Stimulated activated naive CD8-positive, alpha-beta T cell treated with anti-CD3 and anti-CD28 coated beads, Interleukin-15, Interleukin-2, amounts not matched to agents 100 ng/mL and 50 ng/mL, for 24 hours (primary cell): ENCODE measurements around the gene MKLN1.
"Not testable (repeated sequence)": the region's sequence is repeated elsewhere in the genome, so short reads cannot be mapped to it uniquely, and the experiment has no call there.

Source experiments
- H3K27ac Mint-ChIP-seq: one replicate; pipeline ENCODE4 v1.8.0; 2021; ENCODE audit warnings: mild to moderate bottlenecking, mixed read lengths
- H3K27me3 Mint-ChIP-seq: one replicate; pipeline ENCODE4 v1.8.0; 2021; ENCODE audit warnings: mixed read lengths
- H3K36me3 Mint-ChIP-seq: one replicate; pipeline ENCODE4 v1.8.0; 2021; ENCODE audit warnings: low read depth, mixed read lengths
- H3K4me1 Mint-ChIP-seq: one replicate; pipeline ENCODE4 v1.8.0; 2021; ENCODE audit warnings: low read depth, mixed read lengths
- H3K4me3 Mint-ChIP-seq: one replicate; pipeline ENCODE4 v1.8.0; 2021; ENCODE audit warnings: mild to moderate bottlenecking, mixed read lengths
- H3K9me3 Mint-ChIP-seq: one replicate; pipeline ENCODE4 v1.8.0; 2021; ENCODE audit warnings: mixed read lengths

The MKLN1 gene

GRCh38 chr7:131329176-131329570 lies 1.5 kb downstream of the MKLN1 start:
- Mint-ChIP-seq H3K27ac (no peak overlapping the region), H3K9me3 (no peaks in the 10 kb centered on the region), H3K4me1 (peaks cover 63% of the 10 kb centered on the region), H3K27me3 (no peaks in the 10 kb centered on the region), H3K4me3 (peak overlapping the region; percentile 90), H3K36me3 (peaks cover 10% of the 10 kb centered on the region)

DNA sequence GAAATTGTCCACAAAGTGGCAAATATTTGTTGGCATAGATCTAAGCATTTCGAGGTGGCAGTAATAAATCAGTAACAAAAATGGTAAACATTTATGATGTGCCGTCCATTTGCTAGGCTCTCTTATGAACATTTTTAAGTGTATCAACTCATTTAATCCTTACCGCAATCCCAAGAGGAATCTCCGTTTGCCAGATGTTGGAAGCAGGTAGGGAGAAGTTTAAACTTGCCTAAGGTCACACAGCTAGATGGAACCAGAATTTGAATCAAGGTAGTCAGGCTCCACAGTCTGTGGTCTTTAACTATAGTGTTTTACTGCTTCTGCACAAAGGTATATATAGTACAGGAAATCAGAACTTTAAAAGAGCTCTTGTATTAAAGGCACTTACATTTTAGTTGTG lies 2.6 kb downstream of the MKLN1 start:
- Mint-ChIP-seq H3K36me3 (peaks cover 13% of the 10 kb centered on the region), H3K4me3 (peak overlapping the region; percentile 25), H3K4me1 (peaks cover 62% of the 10 kb centered on the region), H3K27me3 (no peaks in the 10 kb centered on the region), H3K9me3 (no peaks in the 10 kb centered on the region), H3K27ac (no peak overlapping the region)

DNA sequence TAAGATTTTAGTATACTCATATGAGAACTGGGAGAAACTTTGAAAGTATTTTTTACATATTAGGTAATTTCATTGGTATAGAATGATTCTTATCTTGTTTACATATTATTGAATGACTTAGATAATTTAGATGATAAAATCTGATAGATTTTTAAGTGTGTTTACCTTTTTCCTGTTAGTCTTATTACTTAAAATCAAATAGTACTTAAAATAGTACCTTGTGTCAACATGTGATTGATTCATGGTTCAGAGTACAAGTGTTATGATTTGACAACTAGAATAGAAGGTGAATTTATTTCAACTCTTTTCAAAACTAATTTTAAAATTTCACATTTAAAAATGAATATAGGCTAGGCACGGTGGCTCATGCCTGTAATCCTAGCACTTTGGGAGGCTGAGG lies 4.1 kb downstream of the MKLN1 start:
- H3K27me3 Mint-ChIP-seq = no peaks in the 10 kb centered on the region
- peaks cover 12% of the 10 kb centered on the region for H3K9me3 Mint-ChIP-seq
- no peak overlapping the region for H3K27ac Mint-ChIP-seq
- peaks cover 28% of the 10 kb centered on the region for H3K36me3 Mint-ChIP-seq
- H3K4me1 Mint-ChIP-seq = peaks cover 57% of the 10 kb centered on the region
- H3K4me3 Mint-ChIP-seq = no peak overlapping the region

DNA sequence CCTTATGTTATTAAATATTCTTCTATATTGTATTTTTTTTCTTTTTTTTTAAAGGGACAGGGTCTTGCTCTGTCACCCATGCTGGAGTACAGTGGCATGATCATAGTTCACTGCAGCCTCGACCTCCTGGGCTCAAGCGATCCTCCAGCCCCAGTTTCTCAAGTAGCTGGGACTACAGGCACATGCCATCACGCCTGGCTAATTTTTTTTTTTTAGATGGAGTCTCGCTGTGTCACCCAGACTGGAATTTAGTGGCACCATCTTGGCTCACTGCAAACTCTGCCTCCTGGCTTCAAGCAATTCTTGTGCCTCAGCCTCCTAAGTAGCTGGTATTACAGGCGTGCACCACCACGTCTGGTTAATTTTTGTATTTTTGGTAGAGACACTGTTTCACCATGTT lies 5.1 kb downstream of the MKLN1 start:
- Mint-ChIP-seq H3K9me3 (peaks cover 17% of the 10 kb centered on the region), H3K4me1 (peaks cover 50% of the 10 kb centered on the region), H3K36me3 (peaks cover 34% of the 10 kb centered on the region)
- not testable (repeated sequence) for H3K27ac Mint-ChIP-seq, H3K27me3 Mint-ChIP-seq, H3K4me3 Mint-ChIP-seq

DNA sequence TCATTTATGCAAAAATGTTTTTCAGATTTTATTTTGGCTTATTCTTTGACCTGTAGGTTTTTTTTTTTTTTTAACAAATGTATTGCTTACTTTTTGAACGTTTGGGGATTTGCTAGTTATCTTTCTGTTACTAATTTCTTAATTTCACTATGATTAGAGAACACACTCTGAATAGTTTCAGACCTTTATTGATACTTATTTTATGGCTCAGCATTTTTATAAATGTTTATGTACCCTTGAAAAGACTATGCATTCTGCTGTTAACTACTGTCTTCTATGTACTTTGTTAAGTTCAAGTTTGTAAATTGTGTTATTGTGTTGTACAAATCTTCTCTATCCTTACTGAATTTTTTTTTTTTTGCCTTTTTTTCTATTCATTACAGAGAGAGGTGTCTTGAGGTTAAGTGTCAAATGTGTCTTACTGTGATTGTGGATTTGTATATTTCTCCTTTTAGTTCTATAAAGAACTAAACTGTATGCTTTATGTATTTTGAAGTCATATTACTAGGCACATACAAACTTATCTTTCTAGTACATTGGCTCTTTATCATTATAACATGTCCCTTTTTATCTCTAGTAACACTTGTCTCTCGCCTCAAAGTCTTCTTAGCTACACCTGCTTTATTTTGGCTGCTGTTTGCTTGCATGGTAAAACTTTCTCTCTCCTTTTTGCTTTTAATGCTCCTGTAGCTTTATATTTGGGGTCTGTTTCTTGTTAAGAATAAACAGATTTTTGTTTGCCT lies 8.1 kb downstream of the MKLN1 start:
- no peak overlapping the region for H3K27ac Mint-ChIP-seq
- peaks cover 44% of the 10 kb centered on the region for H3K4me1 Mint-ChIP-seq

DNA sequence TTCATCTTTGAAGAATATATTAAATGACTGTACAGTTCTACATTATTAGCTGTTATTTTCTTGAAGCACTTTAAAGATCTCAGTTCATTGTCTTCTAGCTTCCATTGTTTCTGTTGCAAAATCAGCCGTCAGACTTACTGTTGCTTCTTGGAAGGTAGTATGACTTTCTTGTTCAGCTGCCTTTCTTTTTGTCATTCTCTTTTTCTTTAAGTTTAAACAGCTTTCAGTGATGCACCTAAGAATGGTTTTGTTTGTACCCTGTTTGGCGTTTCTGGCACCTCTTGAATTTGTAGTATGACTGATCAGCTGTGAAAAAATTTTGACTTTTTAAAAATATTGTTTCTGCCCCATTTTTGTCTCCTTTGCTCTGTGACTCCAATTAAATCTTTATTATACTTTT lies 9.3 kb downstream of the MKLN1 start:
- Mint-ChIP-seq H3K4me1 (peaks cover 50% of the 10 kb centered on the region), H3K36me3 (peaks cover 65% of the 10 kb centered on the region), H3K27me3 (no peaks in the 10 kb centered on the region), H3K27ac (no peak overlapping the region), H3K9me3 (peaks cover 26% of the 10 kb centered on the region), H3K4me3 (no peak overlapping the region)

More for the DNA sequence above, 8.1 kb downstream of the MKLN1 start:
- H3K27me3 Mint-ChIP-seq = no peaks in the 10 kb centered on the region
- H3K36me3 Mint-ChIP-seq = peaks cover 56% of the 10 kb centered on the region
- peaks cover 26% of the 10 kb centered on the region for H3K9me3 Mint-ChIP-seq
- H3K4me3 Mint-ChIP-seq = no peak overlapping the region

DNA sequence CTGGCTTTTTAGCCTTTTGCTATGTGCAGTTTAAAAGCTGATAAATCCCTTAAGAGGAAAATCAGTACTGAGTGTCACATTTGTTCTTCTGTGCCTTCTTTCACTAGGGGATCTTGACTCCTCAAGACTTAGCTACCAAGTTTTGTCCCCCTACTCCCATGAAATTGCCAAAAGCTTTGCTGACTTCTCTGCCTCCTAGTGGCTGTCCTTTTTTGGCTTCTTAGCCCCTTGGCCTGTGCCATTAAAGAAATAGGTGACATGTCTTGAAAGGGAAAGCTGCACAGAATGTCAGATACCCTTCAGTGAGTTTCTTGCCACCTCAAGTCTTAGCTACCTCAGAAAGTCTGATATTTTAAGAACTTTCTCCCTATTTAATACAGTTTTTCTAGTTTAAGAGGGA lies 10.5 kb downstream of the MKLN1 start:
- peaks cover 60% of the 10 kb centered on the region for H3K4me1 Mint-ChIP-seq
- H3K27me3 Mint-ChIP-seq = no peaks in the 10 kb centered on the region
- no peak overlapping the region for H3K27ac Mint-ChIP-seq
- peaks cover 68% of the 10 kb centered on the region for H3K36me3 Mint-ChIP-seq
- H3K9me3 Mint-ChIP-seq = peaks cover 26% of the 10 kb centered on the region
- no peak overlapping the region for H3K4me3 Mint-ChIP-seq

DNA sequence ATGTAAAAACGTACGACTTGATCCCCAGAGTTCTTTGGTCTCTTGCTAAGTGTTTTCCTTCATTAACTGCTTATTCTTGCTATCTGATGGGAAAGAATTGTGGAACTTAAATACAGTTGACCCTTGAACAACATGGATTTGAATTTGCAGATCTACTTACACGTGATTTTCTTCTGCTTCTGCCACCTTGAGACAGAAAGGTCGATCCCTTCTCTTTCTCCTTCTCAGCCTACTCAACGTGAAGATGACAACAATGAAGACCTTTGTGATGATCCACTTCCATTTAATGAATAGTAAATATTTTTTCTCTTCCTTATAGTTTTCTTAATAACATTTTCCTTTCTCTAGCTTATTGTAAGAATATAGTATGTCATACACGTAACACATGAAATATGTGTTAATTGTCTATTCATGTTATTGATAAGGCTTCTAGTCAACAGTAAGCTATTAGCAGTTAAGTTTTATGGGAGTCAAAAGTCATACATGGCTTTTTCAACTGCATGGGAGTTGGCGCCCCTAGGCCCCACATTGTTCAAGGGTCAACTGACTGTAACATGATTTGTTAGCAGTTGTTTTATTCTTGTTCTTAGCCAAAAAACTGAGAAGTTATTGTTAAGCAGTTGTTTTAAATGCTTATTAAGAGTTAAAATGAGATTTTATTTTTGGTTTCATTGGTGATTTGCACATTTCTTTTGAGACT lies 11.2 kb downstream of the MKLN1 start:
- H3K9me3 Mint-ChIP-seq = peaks cover 26% of the 10 kb centered on the region
- H3K27ac Mint-ChIP-seq = no peak overlapping the region
- H3K4me1 Mint-ChIP-seq = peaks cover 55% of the 10 kb centered on the region
- H3K27me3 Mint-ChIP-seq = no peaks in the 10 kb centered on the region
- no peak overlapping the region for H3K4me3 Mint-ChIP-seq
- peaks cover 63% of the 10 kb centered on the region for H3K36me3 Mint-ChIP-seq

- H3K9me3 Mint-ChIP-seq = peaks cover 16% of the 10 kb centered on the region
- H3K27me3 Mint-ChIP-seq = no peaks in the 10 kb centered on the region
- H3K27ac Mint-ChIP-seq = no peak overlapping the region
- peaks cover 43% of the 10 kb centered on the region for H3K36me3 Mint-ChIP-seq
- no peak overlapping the region for H3K4me3 Mint-ChIP-seq
- peaks cover 43% of the 10 kb centered on the region for H3K4me1 Mint-ChIP-seq
Measured at GRCh38 chr7:131341690-131342089, 14.0 kb downstream of the MKLN1 start.

DNA sequence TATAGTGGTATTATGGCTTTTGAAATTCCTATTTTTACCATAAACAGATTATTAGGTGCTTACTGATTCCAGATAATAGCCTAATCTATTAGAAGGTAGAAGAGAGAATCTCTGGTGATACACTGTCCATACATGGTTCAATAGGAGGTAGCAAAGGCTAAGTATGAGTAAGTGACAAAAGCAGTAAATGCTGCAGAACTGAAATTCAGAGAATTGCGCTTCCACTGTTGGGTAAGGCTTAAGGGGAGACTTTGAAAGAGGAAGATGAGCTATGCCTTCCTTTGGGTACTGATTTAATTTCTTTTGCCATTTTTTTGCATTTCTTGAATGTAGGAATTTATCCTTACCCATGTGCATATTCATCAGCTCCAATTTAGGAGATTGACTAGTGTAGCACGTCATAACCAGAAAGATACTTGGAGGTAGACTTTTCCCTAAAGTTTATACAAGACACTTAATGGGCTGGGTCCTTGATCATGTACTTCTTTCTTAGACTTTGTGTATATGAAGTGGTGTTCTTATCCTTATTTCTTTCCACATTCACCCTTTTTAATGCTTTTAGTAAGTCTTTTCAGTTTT lies 15.3 kb downstream of the MKLN1 start:
- no peak overlapping the region for H3K27ac Mint-ChIP-seq
- peaks cover 8% of the 10 kb centered on the region for H3K9me3 Mint-ChIP-seq
- H3K27me3 Mint-ChIP-seq = no peaks in the 10 kb centered on the region
- H3K36me3 Mint-ChIP-seq = peaks cover 34% of the 10 kb centered on the region
- peaks cover 55% of the 10 kb centered on the region for H3K4me1 Mint-ChIP-seq
- H3K4me3 Mint-ChIP-seq = no peak overlapping the region

- H3K27ac Mint-ChIP-seq = no peak overlapping the region
- H3K36me3 Mint-ChIP-seq = peaks cover 25% of the 10 kb centered on the region
- no peaks in the 10 kb centered on the region for H3K9me3 Mint-ChIP-seq
- H3K4me1 Mint-ChIP-seq = peaks cover 46% of the 10 kb centered on the region
- H3K27me3 Mint-ChIP-seq = no peaks in the 10 kb centered on the region
- H3K4me3 Mint-ChIP-seq = no peak overlapping the region
Measured at GRCh38 chr7:131346885-131347592, 19.4 kb downstream of the MKLN1 start.

GRCh38 chr7:131352032-131352431 lies 24.4 kb downstream of the MKLN1 start:
- no peak overlapping the region for H3K27ac Mint-ChIP-seq
- H3K4me3 Mint-ChIP-seq = no peak overlapping the region
- no peaks in the 10 kb centered on the region for H3K27me3 Mint-ChIP-seq
- no peaks in the 10 kb centered on the region for H3K9me3 Mint-ChIP-seq
- peaks cover 23% of the 10 kb centered on the region for H3K36me3 Mint-ChIP-seq
- peaks cover 54% of the 10 kb centered on the region for H3K4me1 Mint-ChIP-seq

DNA sequence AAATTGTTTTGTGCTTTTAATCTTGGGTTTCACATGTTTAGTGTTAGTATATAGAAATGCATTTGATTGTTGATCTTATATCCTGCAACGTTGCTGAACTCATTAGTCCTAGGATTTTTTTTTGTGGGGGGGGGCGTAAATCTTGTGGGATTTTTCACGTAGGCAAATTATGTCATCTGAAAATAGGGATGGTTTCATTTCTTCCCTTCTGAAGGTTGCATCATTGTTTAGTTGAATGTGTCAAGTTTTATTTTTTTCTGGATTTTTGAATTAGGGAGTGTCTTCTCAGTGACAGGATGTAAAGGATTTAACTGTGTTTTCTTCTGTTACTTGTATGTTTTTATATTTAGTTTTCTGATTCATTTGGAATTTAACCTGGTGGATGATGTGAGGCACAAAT lies 26.7 kb downstream of the MKLN1 start:
- Mint-ChIP-seq H3K9me3 (no peaks in the 10 kb centered on the region), H3K4me1 (peaks cover 67% of the 10 kb centered on the region), H3K27ac (no peak overlapping the region), H3K4me3 (no peak overlapping the region), H3K36me3 (peaks cover 21% of the 10 kb centered on the region), H3K27me3 (no peaks in the 10 kb centered on the region)

- Mint-ChIP-seq H3K4me3 (no peak overlapping the region), H3K4me1 (peaks cover 73% of the 10 kb centered on the region), H3K36me3 (peaks cover 8% of the 10 kb centered on the region), H3K27me3 (no peaks in the 10 kb centered on the region), H3K27ac (no peak overlapping the region), H3K9me3 (no peaks in the 10 kb centered on the region)
Measured at GRCh38 chr7:131355917-131356777, 28.5 kb downstream of the MKLN1 start.
